CD4-positive, alpha-beta T cell treated with Interleukin-4 for 1 hour (primary cell): ENCODE measurements around the gene SEMA3F.
"Not testable (repeated sequence)": the region's sequence is repeated elsewhere in the genome, so short reads cannot be mapped to it uniquely, and the experiment has no call there.

ENCODE experiments used
- DNase-seq, 2 donors: peaks; one replicate each; pipeline ENCODE4 v3.0.0-alpha.2; 2020 to 2022

Gene SEMA3F

GRCh38 chr3:50212971-50213370, 57.8 kb downstream of the SEMA3F start:
- DNase-seq, result no peak

GRCh38 chr3:50213373-50213772, 58.2 kb downstream of the SEMA3F start:
- no peak for DNase-seq

- DNase-seq, result no peak
These were observed 59.7 kb downstream of the SEMA3F start for GRCh38 chr3:50214824-50215223.

- no peak for DNase-seq
These were observed 60.4 kb downstream of the SEMA3F start for GRCh38 chr3:50215529-50215928.

- DNase-seq, result no peak
These were observed 62.6 kb downstream of the SEMA3F start for GRCh38 chr3:50217681-50218080.

- no peak for DNase-seq
These were observed 63.3 kb downstream of the SEMA3F start for GRCh38 chr3:50218448-50218847.

- DNase-seq, result no peak
These were observed 64.2 kb downstream of the SEMA3F start for GRCh38 chr3:50219285-50219684.

GRCh38 chr3:50220109-50220508, 65.0 kb downstream of the SEMA3F start:
- no peak for DNase-seq

- no peak for DNase-seq
These were observed 65.9 kb downstream of the SEMA3F start for GRCh38 chr3:50221051-50221410.

- no peak for DNase-seq
These were observed 66.5 kb downstream of the SEMA3F start for GRCh38 chr3:50221411-50222168.

GRCh38 chr3:50222169-50222528, 67.0 kb downstream of the SEMA3F start:
- DNase-seq, result no peak

- no peak for DNase-seq
These were observed 69.5 kb downstream of the SEMA3F start for GRCh38 chr3:50224639-50225038.

GRCh38 chr3:50226888-50227389, 71.8 kb downstream of the SEMA3F start:
- DNase-seq, result peak; percentile 34 to 50

- DNase-seq, result peak; percentile 91 to 92
These were observed 72.5 kb downstream of the SEMA3F start for GRCh38 chr3:50227390-50228183.

GRCh38 chr3:50228184-50228763, 73.2 kb downstream of the SEMA3F start:
- DNase-seq, result not testable (repeated sequence)

GRCh38 chr3:50229490-50229889, 74.4 kb downstream of the SEMA3F start:
- DNase-seq, result no peak

- DNase-seq, result no peak
These were observed 75.1 kb downstream of the SEMA3F start for GRCh38 chr3:50230104-50230793.

GRCh38 chr3:50230794-50231125, 75.6 kb downstream of the SEMA3F start:
- DNase-seq, result no peak

- no peak for DNase-seq
These were observed 76.5 kb downstream of the SEMA3F start for GRCh38 chr3:50231581-50231980.

- no peak for DNase-seq
These were observed 77.2 kb downstream of the SEMA3F start for GRCh38 chr3:50232303-50232702.

- DNase-seq, result no peak
These were observed 78.1 kb downstream of the SEMA3F start for GRCh38 chr3:50233176-50233575.

GRCh38 chr3:50235716-50236483, 80.8 kb downstream of the SEMA3F start, which contains the start of gene GNAI2:
Gene GNAI2 (plus strand): TSS chr3:50236204. CDS start chr3:50236336, 132 bp downstream.
- peak; percentile 99 for DNase-seq
